ENCODE measurements around the gene PYGB.
A peak's percentile ranks its signal among the peaks of the same experiment; 100 is the strongest.

Gene PYGB

DNA sequence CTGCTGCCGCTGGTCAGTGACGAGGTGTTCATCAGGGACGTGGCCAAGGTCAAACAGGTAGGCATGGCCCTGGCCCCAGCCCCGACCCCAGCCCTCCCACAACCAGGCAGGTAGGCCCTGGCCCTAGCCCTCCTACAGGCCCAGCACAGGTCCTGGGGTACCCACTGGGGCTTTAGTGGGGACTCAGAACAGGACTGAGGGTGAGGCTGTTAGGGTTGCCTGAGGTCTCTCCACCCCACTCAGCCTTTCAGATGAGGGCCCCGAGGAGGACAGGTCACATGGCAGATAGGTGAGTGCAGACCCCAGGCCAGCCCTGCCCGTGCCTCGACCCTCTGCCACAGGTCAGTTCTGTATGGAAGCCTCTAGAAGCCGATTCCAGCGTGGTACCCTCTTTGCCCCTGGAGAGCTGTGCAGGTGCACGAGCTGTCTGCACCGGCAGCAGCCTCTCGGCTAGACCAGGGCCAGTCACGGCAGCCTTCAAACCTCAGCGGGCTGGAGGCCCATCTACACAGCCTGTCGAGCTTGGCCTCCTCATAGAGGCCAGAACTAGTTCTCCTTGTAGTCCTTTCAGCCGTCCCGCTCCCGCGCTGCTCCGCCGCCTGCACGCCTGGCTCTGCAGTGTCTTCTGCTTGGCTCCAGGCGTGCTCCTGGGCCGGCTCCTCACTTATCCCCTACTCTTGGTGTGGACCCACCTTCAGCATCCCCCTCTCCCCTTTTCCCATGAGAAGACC is 35.5 kb downstream of the PYGB start:
- DNase-seq, result no peak

DNA sequence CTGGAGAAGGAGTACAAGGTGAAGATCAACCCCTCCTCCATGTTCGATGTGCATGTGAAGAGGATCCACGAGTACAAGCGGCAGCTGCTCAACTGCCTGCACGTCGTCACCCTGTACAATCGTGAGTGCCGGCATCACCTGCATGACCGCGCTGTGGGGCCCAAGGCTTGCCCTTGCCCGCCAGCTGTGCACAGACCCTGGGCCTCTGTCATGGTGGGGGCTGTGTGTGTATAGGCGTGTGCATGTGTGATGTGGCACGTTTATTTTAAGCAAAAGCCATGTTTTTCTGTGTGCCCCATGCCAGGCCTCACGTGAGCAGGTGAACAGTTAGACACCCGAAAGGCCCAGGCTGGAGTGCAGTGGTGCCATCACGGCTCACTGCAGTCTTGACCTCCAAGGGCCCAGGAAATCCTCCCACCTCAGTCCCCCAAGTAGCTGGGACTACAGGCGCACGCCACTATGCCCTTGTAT is 36.3 kb downstream of the PYGB start:
- no peak for DNase-seq

- DNase-seq, result peak in 1 of 4 experiments; percentile 19
Measured at GRCh38 chr20:25285091-25285647, 37.3 kb downstream of the PYGB start.

- no peak for DNase-seq
Measured at GRCh38 chr20:25285856-25286798, 38.2 kb downstream of the PYGB start.

- DNase-seq, result no peak
Measured at GRCh38 chr20:25286917-25287316, 39.0 kb downstream of the PYGB start.

GRCh38 chr20:25287631-25288290 is 39.9 kb downstream of the PYGB start:
- no peak for DNase-seq

DNA sequence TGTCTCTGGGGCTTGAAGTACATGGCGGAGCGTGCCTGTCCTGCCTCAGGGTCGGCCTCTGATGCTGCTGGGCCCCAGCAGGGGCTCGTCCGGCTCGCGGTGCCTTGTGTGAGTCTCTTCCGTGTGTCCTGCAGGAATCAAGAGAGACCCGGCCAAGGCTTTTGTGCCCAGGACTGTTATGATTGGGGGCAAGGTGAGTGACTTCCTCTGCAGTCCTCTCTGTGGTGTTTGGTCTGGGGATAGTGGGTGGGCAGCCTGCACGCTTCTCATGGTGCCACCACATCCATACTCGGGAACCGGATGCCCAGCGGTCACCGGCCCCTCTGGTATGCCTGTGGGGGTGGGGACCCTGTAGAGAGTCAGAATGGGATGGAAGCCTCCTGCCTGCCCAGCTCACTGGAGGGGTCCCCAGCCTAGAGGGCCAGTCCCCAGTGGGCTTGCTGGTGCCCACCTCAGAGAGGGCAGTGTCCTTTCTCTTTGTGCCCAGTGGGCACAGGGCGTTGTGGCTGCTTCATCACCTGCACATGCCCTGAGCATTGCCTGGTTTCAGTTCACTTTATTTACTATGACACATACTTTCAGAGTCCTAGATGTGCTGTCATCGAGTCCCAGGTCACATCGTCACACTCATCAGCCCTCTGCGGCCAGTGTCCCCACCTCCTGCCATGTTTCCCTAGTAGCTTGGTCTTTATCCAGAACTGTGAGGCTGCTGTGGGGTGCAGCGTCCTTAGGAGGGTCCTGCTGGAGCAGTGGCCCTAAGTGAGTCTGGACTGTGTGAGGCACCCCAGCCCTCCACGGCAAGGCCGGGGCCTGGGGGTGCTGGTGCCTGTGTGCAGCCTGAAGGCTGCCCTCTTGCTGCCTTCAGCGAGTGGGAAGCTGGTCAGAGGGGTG is 40.7 kb downstream of the PYGB start:
- DNase-seq, result peak in 1 of 4 experiments; percentile 24

DNA sequence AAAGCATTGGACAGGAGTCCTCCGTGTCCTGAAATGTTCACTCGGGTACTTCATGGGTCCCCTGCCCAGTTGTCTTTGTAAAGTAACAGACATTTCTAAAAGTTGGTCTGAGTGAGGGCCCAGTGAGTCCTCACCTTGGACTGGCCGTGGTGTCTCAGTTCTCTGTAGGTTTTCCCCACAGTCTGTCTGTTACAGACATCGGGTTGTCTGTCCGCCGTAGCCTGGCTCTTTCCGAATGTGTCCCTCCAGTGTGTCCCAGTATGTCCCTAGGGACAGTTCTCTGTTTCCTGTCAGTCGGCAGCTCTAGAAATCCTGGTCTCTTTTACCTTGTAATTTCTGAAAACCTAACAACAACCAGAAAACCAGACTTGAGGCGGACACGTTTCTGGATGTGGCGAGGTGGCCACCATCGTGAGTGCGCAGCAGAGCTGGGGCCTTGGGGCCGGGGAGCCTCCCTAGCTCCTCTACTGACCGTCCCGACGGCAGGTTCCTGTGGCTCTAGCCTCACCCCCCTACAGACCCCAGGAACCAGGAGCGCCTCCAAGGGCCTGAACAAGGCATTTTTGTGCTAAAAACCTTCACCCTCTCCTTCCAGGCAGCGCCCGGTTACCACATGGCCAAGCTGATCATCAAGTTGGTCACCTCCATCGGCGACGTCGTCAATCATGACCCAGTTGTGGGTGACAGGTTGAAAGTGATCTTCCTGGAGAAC is 42.2 kb downstream of the PYGB start:
- peak in 1 of 4 experiments; percentile 8 for DNase-seq

DNA sequence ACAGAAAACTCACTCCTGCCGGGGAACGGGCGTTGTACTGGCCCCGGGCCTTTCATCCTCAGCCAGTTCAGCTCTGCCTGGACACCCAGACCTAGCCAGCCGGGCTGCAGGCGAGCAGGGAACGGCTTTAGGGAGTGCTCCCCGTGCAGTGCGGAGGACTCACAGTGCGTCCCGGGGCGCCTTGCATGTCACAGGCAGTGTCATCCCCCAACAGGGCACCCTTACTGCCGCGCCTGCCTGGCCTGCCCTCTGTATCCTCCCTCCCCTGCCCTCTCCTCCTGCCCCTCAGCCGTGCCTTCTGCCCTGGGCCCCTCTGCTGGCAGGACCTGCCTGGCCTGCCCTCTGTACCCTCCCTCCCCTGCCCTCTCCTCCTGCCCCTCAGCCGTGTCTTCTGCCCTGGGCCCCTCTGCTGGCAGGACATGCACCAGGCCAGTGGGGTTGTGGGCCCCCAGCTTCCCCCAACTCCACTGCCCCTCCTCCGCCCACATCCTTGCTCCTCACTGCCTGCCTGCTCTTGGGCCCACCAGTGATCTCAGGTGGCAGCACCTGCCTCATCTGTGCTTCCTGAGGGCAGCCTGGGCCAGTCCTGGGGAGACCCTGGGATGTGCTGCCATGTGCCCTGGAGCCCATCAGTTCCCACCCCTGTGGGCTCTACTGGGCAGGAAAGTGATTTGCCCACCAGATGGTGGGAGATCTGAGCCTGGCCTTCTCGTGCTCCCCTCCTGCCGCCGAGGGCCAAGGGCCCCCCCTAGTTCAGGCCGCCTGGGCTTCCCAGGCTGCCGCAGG is 43.0 kb downstream of the PYGB start:
- peak in 1 of 4 experiments; percentile 7 for DNase-seq

DNA sequence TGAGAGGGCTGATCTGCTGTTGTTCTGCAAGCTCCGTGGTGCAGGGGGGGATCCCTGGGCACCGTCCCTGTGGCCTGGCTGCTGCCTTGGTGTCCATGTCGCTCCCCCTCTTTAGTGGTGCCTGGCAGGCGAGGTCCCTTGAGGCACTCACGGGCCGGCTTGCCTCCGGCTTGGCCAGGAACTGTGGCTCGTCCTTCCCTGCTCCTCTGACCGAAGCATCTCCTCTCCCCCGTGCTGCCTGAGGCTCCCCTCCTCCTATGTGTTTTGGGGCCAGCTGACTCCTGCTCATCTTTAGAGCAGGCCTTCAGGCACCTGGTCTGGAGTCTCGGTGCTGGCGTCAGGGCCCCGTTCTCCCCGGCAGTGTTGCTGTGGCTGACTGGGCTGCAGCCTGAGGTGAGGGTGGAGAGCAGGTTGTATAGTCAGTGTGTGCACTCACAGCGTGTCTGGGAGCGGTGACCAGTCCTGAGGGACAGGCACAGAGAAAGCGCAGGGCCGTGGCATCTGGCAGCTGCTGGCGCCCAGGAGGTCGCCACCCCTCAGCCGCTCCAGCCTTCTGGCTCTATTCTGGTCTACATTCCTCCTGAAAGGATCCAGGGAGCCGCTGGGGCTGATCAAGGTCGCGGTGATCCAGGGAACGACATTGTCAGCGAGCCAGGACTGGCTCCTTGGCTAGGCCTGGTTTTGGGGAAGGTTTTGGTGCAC is 43.7 kb downstream of the PYGB start:
- DNase-seq, result peak in 1 of 4 experiments; percentile 4

- peak in 1 of 4 experiments; percentile 7 for DNase-seq
Measured at GRCh38 chr20:25292176-25292891, 44.4 kb downstream of the PYGB start.

DNA sequence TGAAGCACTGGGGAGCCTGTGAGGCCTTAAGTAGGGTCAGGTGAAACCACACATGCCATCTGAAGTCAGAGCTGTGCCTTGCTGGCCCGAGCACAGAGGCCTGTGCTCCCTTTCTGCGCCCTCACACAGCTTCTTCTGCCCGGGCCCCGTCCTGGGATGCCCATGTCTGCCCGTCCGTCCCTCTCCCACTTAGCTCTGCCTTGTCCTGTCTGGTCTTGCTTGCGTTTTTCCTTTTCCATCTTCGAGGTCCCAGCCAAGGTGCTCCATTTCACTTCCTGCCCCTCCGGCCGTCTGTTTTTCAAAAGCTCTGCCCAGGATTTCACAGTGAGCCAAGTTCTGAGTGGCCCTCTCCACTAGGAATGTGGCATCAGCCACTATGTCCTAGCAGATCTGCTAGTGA is 45.6 kb downstream of the PYGB start:
- DNase-seq, result peak in 1 of 4 experiments; percentile 9

DNA sequence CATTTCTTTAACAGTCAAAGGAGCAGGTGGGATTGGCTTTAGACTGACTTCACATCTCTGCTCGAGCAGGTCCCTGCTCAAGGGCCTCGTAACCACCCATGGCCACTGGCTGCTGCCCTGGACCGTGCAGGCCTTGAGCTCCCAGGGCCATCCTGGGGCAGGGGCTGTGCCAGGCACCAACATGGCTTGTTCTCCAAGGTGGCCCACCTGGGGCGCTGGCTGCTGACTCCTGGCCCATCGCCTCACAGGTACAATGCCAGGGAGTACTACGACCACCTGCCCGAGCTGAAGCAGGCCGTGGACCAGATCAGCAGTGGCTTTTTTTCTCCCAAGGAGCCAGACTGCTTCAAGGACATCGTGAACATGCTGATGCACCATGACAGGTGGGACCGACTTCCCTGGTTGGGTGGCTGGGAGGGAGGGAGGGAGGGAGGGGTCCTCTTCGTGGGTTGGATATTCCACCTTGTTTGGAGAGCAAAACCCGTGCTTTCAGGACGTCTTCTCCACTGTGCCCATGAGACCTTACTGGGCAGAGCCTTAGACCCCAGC is 46.1 kb downstream of the PYGB start:
- peak in 1 of 4 experiments; percentile 8 for DNase-seq

DNA sequence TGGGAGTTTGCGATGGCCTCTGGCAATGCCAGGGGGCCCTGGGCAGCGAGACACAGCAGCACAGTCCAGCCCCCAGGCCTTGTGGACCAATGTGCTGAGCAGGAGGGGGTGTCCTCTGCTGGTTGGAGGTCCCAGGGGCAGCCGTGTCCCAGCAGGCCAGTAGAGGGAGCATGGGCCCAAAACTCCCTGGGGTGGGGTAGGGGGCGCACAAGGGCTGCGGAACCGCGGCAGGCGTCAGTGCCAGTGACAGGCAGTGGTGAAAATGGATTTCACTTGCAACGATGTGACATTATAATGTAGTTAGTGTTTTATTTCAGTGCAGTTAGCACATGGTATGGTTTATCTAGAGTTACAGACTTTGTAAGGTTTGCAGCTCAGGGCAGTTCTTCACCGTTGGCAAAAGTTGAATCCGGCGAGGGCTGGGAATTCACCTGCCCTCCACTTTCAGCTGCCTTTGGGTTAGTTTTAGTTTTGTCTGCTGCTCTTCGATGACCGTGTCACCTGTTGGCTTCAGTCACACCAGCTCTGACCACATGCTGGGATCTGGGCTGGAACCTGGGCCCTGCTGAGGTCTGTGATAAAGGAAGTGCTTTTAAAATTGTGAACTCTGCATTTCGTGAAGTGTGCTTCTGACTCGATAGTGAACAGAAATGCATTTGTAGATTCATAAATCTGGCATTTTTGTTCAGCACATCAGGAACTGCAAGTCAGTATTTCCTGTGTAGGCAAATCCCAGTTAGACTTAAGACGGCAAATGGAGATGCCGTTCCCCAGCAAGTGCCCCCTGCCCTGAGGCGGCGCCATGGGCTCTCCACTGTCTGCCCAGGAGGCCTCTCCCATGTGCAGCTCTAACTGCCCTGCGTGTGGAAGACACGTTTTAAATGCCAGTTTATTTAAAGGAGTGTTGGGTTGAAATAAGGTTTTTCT is 46.8 kb downstream of the PYGB start:
- peak; percentile 56 to 81 (median 70) for DNase-seq

DNA sequence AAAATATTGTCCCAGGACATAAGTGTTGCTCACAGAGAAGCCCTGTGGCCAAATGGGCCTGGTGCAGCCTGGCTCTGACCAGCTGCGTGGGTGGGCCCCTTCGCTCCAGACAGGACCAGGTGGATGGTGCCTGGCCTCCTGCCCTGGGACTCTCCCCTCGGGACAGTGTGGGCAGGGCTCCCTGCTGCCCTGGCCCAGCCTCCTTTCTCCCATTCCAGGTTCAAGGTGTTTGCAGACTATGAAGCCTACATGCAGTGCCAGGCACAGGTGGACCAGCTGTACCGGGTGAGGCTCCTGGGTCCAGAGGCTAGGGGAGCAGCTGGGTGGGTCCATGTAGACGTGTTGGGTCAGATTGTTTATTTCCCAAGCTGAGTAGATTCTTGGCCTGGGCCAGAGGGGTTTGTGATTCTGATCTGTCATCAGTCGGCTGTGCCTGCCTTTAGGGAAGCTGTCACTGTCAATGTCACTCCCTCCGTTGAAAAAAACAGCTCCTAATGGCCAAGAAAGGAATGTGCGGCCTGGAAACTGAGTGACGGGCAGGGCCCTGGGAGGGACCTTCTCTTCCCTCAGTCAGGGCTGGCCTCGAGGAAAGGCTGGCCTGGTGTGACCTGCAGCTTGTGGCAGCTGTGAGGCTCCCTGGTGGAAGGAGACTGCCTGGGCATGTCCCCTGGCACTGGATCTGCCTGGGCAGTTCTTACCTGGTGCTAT is 47.7 kb downstream of the PYGB start:
- peak in 2 of 4 experiments; percentile 31 to 39 for DNase-seq

Data from suppressor macrophage (primary cell).